ENCODE results near the gene VMAC. TPM values are rescaled to one million over a fixed set of nuclear protein-coding genes. Genes with fewer than 3 reads are reported as not detected.
"Not testable (repeated sequence)": the region's sequence is repeated elsewhere in the genome, so short reads cannot be mapped to it uniquely, and the experiment has no call there.

The VMAC gene, protein sequence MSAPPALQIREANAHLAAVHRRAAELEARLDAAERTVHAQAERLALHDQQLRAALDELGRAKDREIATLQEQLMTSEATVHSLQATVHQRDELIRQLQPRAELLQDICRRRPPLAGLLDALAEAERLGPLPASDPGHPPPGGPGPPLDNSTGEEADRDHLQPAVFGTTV
- total RNA-seq: 10 to 100 TPM in 6 of 7 donors, 1 to 10 TPM in 1; 8.5 to 15.9 (median 12.5) TPM
- 1 to 10 TPM; 2.1 to 9.6 (median 3.3) TPM for polyA plus RNA-seq
- long read RNA-seq, donor 1, transcript VMAC-201 (2 exons, 2,254 nt): major isoform, 7 of 7 reads
- long read RNA-seq, donor 1, partial matches to known transcripts: 0 of 7 reads
- long read RNA-seq, donor 1, other reads (novel, unspliced or antisense): 0 of 7 reads
- long read RNA-seq, donor 2, partial matches to known transcripts: 0 of 2 reads
- long read RNA-seq, donor 2, other reads (novel, unspliced or antisense): 0 of 2 reads

DNA sequence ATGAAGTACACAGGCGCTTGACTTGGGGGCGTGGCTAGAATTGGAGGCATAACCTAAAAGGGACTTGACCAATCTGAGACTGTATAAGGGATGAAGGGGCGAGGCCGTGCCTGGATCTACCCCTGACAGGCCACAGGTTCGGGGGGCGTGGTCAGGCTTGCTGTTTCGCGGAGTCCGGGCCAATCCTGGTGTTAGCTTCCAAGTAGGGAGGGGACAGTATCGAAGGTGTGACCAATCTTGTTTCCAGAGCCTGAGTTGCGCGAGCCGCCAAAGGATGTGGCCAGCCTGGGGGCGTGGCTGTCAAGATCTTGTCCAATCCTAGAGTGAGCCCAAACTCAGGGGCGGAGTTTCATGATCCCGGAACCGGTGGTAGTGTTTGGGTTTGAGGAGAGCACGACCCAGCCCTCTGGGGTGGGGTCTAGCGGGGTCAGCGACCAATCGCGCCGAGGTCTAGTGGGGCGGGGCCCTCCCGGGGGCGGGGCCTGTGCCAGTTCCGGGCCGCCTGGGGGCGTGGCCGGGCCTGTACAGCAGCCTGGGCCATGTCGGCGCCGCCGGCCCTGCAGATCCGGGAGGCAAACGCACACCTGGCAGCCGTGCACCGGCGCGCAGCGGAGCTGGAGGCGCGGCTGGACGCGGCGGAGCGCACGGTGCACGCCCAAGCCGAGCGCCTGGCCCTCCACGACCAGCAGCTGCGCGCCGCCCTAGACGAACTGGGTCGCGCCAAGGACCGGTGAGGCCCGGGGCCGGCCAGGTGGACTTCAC is at the start of gene VMAC:
VMAC (plus strand) TSS at position 521 of the 762 bp plus-strand sequence; CDS start at position 540, 19 bp downstream.
- DNase-seq: peak; percentile 100
- Histone ChIP-seq H3K4me3 (peak within 1 kb of the TSS; percentile 78 to 98 (median 91)), H3K4me1 (peaks cover 16 to 78% (median 36%) of the 10 kb centered on the region in 6 donors), H3K27me3 (replicated peaks in 1 of 7) (no peaks in the 10 kb centered on the region), H3K36me3 (peaks cover 0 to 38% (median 13%) of the 10 kb centered on the region in 6 donors), H3K9me3 (no peaks in the 10 kb centered on the region), H3K27ac (peak within 1 kb of the TSS; percentile 84 to 97 (median 92))
- 0 to 1% (median 0%) methylated on average over 26 to 61 of the region's 61 CpGs for WGBS, 5 donors
- intact Hi-C loops (cut with DNase I; ENCODE audit: low total_unique reads): loop anchor here (10.0 kb wide), 1 partner anchor 60 kb away; no protein-coding TSS in a partner anchor
- TF ChIP-seq, protein P1, sequence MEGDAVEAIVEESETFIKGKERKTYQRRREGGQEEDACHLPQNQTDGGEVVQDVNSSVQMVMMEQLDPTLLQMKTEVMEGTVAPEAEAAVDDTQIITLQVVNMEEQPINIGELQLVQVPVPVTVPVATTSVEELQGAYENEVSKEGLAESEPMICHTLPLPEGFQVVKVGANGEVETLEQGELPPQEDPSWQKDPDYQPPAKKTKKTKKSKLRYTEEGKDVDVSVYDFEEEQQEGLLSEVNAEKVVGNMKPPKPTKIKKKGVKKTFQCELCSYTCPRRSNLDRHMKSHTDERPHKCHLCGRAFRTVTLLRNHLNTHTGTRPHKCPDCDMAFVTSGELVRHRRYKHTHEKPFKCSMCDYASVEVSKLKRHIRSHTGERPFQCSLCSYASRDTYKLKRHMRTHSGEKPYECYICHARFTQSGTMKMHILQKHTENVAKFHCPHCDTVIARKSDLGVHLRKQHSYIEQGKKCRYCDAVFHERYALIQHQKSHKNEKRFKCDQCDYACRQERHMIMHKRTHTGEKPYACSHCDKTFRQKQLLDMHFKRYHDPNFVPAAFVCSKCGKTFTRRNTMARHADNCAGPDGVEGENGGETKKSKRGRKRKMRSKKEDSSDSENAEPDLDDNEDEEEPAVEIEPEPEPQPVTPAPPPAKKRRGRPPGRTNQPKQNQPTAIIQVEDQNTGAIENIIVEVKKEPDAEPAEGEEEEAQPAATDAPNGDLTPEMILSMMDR (IDR thresholded peaks at IDR 0.05 in 8 of 11, conservative IDR thresholded peaks at IDR 0.05 in 3 of 11): no peak
- TF ChIP-seq POLR2AphosphoS5 (IDR thresholded peaks at IDR 0.05) (peak; percentile 73 to 82 (median 81)), POLR2A (IDR thresholded peaks at IDR 0.05) (no peak)

DNA sequence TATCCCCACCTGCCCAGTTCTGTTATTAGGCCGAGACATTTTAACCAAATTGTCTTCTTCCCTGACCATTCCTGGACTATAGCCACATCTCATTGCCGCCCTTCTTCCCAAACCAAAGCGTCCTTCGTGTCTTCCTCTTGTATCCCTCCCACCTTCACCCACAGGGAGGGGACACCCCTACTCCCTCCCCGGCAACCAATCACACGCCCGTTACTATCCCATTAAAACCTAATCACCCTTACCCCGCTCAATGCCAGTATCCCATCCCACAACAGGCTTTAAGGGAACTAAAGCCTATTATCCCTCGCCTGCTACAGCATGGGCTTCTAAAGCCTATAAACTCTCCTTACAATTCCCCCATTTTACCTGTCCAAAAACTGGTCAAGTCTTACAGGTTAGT is 49.5 kb upstream of the VMAC start:
- intact Hi-C loops (cut with DNase I; ENCODE audit: low total_unique reads); H3K36me3 ChIP-seq; H3K27ac ChIP-seq; H3K4me3 ChIP-seq; DNase-seq; H3K9me3 ChIP-seq; H3K4me1 ChIP-seq: not testable (repeated sequence)
- H3K27me3 ChIP-seq (replicated peaks in 1 of 7): peaks cover 0 to 11% (median 0%) of the 10 kb centered on the region in 7 donors
- 81 to 92% (median 86%) methylated on average over 9 of the region's 9 CpGs for WGBS, 5 donors

DNA sequence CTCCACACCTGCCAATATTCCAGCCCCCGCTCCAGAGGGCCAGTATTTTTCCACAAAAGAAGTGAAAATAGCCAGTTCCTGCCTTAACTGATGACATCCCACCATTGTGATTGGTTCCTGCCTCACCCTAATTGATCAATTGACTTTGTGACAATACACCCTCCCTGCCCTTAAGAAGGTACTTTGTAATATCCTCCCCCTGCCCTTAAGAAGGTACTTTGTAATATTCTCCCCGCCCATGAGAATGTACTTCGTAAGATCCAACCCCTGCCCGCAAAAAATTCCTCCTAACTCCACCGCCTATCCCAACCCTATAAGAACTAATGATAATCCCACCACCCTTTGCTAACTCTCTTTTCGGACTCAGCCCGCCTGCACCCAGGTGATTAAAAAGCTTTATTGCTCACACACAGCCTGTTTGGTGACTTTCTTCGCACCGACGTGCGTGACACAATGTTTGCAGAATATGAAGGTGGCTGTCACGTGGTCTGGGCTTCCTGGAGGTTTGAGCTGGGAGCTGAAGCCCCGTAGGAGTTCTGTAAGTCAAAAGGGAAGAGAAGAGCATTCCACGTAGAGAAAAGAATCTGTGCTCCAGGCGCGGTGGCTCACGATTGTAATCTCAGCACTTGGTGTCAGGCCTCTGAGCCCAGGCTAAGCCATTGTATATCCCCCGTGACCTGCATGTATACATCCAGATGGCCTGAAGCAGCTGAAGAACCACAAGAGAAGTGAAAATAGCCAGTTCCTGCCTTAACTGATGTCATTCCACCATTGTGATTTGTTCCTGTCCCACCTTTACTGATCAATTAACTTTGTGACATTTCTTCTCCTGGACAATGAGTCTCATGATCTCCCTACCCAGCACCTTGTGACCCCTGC is 47.2 kb upstream of the VMAC start:
- TF ChIP-seq POLR2AphosphoS5 (IDR thresholded peaks at IDR 0.05) (no peak), POLR2A (IDR thresholded peaks at IDR 0.05) (no peak)
- TF ChIP-seq, protein P1 (IDR thresholded peaks at IDR 0.05 in 8 of 11, conservative IDR thresholded peaks at IDR 0.05 in 3 of 11): no peak
- no peak for DNase-seq

DNA sequence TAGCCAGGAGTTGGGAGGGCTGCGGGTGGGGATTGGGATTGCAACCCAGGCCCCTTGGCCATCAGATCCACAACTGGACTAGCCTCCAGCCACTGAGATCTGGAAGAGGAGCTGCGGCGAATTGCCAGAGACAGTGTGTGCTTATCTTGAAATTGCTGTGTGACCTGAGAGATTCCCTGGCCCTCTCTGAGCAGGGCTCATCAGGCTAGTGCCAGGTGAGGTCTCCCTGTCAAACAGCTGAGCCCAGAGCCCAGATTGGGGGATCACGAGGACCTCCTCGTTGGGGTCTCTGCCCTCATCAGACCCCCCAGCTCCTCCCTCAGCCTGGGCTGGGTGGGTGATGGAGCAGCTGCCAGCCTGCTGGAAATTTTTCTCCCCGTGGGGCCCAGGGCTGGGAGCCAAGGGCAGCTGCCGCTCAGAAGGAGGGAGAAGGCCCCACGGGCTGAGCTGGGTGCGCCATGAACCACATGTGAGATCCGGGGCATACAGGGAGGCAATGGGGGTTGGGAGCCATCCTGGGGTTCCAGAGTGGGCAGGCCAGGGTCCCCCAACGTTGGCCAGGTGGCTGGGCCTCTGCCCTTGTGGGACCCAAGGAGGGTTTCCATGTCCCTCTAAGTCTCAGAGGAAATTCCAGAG is 41.5 kb upstream of the VMAC start:
- no peak for DNase-seq

More for the DNA sequence above, 47.2 kb upstream of the VMAC start:
- H3K36me3 ChIP-seq: no peaks in the 10 kb centered on the region
- H3K27ac ChIP-seq: no peak overlapping the region
- intact Hi-C loops (cut with DNase I; ENCODE audit: low total_unique reads): no loop called here
- no peak overlapping the region for H3K4me3 ChIP-seq
- WGBS, 5 donors: 85 to 90% (median 87%) methylated on average over 18 of the region's 18 CpGs
- H3K4me1 ChIP-seq: no peaks in the 10 kb centered on the region
- no peaks in the 10 kb centered on the region for H3K9me3 ChIP-seq
- peaks cover 0 to 11% (median 0%) of the 10 kb centered on the region in 7 donors for H3K27me3 ChIP-seq (replicated peaks in 1 of 7)

More for the DNA sequence above, 41.5 kb upstream of the VMAC start:
- H3K27ac ChIP-seq: no peak overlapping the region
- H3K9me3 ChIP-seq: no peaks in the 10 kb centered on the region
- no peaks in the 10 kb centered on the region for H3K4me1 ChIP-seq
- H3K27me3 ChIP-seq (replicated peaks in 1 of 7): peaks cover 0 to 28% (median 0%) of the 10 kb centered on the region in 7 donors
- intact Hi-C loops (cut with DNase I; ENCODE audit: low total_unique reads): no loop called here
- no peaks in the 10 kb centered on the region for H3K36me3 ChIP-seq
- TF ChIP-seq, protein P1 (IDR thresholded peaks at IDR 0.05 in 8 of 11, conservative IDR thresholded peaks at IDR 0.05 in 3 of 11): no peak
- no peak for TF ChIP-seq POLR2A (IDR thresholded peaks at IDR 0.05)
- TF ChIP-seq POLR2AphosphoS5 (IDR thresholded peaks at IDR 0.05): no peak
- WGBS, 5 donors: 72 to 85% (median 77%) methylated on average over 8 to 11 of the region's 11 CpGs
- H3K4me3 ChIP-seq: no peak overlapping the region

Measured in spleen (tissue), 13 donors.